C1 segment of cervical spinal cord (tissue), 14 donors: Measurements from ENCODE around the gene SNED1.

Experiments used
- DNase-seq, 14 donors: peaks; one replicate each; lab custom pipeline; 2025; lab: John Stamatoyannopoulos, UW

Gene SNED1

GRCh38 chr2:240959941-240960308 lies 38.5 kb upstream of the SNED1 start:
- DNase-seq = no peak

GRCh38 chr2:240960309-240960970 lies 38.0 kb upstream of the SNED1 start:
- DNase-seq = no peak

GRCh38 chr2:240960971-240961876 lies 37.2 kb upstream of the SNED1 start:
- DNase-seq = no peak

- DNase-seq = no peak
Measured at GRCh38 chr2:240961910-240962299, 36.5 kb upstream of the SNED1 start.

GRCh38 chr2:240962300-240963064 lies 35.9 kb upstream of the SNED1 start:
- peak in 1 of 14 donors; percentile 30 for DNase-seq

- no peak for DNase-seq
Measured at GRCh38 chr2:240963065-240963867, 35.2 kb upstream of the SNED1 start.

- DNase-seq = no peak
Measured at GRCh38 chr2:240963868-240964703, 34.3 kb upstream of the SNED1 start.

- no peak for DNase-seq
Measured at GRCh38 chr2:240964704-240965295, 33.6 kb upstream of the SNED1 start.

- no peak for DNase-seq
Measured at GRCh38 chr2:240965296-240965904, 33.0 kb upstream of the SNED1 start.

GRCh38 chr2:240965905-240966456 lies 32.4 kb upstream of the SNED1 start:
- DNase-seq = no peak

GRCh38 chr2:240966457-240966905 lies 31.9 kb upstream of the SNED1 start:
- no peak for DNase-seq

GRCh38 chr2:240966906-240967680 lies 31.3 kb upstream of the SNED1 start:
- DNase-seq = no peak

- DNase-seq = no peak
Measured at GRCh38 chr2:240967681-240968621, 30.5 kb upstream of the SNED1 start.

GRCh38 chr2:240968731-240969624 lies 29.4 kb upstream of the SNED1 start:
- peak in 3 of 14 donors; percentile 17 to 57 (median 34) for DNase-seq

GRCh38 chr2:240970104-240970503 lies 28.3 kb upstream of the SNED1 start:
- no peak for DNase-seq

- no peak for DNase-seq
Measured at GRCh38 chr2:240970816-240971215, 27.6 kb upstream of the SNED1 start.
